CD4-positive, alpha-beta T cell treated with Interleukin-10 for 1 hour (primary cell): Measurements from ENCODE around the gene CRYM.

Experiments
- DNase-seq: peaks from one replicate; pipeline ENCODE4 v3.0.0-alpha.2; 2020

Gene CRYM

DNA sequence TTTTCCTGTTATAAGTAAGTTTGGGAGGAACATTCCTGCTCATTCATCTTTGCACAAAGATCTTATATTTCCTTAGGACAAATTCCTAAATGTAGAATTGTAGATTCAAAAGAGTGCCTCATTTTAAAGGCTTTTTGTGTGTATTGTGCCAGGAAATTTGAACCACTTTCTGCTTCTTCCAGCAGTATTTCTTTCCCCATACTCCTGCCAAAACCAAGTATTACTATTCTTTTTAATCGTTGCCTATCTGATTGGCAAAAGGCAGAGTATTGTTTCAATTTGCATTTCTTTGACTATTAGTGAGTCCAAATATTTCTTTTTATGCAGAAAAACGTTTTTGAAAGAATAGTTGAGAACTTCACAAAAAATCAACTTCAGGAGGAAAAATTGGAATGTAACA is 35.3 kb downstream of the CRYM start:
- no peak for DNase-seq

DNA sequence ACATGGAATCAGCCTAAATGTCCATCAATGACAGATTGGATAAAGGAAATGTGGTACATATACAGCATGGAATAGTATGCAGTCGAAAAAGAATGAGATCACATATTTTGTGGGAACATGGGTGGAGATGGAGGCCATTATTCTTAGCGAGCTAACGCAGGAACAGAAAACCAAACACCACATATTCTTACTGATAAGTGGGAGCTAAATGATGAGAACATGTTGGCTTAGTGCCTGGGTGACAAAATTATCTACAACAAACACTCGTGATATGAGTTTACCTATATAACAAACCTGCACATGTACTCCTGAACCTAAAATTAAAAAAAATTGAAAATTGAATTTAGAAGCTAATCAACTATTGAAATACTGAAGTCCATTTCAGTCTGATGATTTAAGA is 38.4 kb downstream of the CRYM start:
- no peak for DNase-seq

GRCh38 chr16:21236831-21237230 is 41.3 kb downstream of the CRYM start:
- no peak for DNase-seq

GRCh38 chr16:21235199-21235585 is 42.9 kb downstream of the CRYM start:
- no peak for DNase-seq

GRCh38 chr16:21233521-21234150 is 44.5 kb downstream of the CRYM start, which contains the start of gene ANKS4B:
TSS of gene ANKS4B (plus strand) at chr16:21233699. CDS start at chr16:21233738, 39 bp downstream.
- DNase-seq, result no peak

GRCh38 chr16:21233045-21233520 is 45.0 kb downstream of the CRYM start:
- no peak for DNase-seq

DNA sequence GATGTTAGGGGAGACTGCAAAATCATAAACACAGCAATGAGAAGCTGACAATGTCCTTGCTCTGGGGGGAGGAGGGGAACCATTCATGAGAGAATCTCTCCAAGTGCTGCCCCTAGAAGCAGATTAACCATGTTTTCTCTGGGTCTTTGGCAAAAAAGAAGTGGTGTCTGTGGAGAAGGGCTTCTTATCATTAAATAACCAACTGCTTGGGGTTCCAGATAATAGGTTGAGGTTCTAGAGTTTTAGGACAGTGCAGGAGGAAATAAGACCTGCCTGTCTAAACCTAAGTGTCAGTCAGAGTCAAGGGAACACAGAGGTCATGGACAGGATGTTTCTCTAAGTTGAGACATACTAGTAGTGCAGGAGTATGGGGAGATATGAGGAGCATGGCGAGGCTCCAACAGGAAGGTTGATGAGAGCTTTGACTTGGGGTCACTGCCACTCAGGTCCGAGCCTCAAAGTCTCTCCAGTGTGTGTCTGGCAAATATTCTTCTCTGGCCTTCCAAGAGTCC is 49.7 kb downstream of the CRYM start:
- DNase-seq, result no peak

DNA sequence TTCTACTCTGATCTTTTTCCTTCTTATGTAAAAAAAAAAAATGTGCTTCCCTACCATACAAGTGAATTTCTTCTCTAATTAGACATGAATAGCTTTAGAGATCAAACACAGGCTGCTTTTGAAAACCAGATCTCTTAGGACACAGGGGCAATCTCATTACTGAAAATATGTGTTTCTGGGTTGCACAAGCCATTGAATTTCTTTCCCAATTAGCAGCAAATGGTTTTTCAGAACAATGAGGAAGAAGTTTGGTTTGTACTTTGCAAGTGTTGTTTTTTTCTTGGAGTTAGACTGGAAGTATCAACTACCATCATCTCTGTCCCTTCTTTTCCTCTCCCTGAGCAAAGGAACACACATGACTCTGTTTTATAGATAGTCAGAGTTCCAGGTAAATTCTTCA is 50.2 kb downstream of the CRYM start:
- DNase-seq, result no peak

- DNase-seq, result no peak
These were observed 51.3 kb downstream of the CRYM start for GRCh38 chr16:21226749-21227148.

GRCh38 chr16:21224800-21225199 is 53.3 kb downstream of the CRYM start:
- DNase-seq, result no peak

DNA sequence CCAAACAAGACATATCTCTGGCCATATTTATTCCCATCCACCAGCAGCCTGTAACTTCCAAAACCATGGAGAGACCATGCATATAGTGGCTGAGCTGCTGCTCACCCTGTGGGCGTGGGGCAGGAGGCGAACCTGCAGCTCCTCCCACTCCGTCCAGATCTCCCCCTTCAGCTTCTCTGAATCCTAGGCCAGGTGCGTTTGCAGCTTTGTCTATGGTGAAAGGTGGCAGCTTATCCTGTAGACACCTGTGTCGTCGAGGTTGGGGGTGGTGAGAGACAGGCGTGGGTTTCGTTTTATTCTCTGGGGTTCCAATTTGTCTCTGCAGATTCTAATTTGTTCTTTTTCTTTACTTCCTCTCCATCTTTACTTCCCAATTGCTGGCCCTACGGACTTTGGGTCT is 54.3 kb downstream of the CRYM start:
- no peak for DNase-seq

- DNase-seq, result no peak
These were observed 55.4 kb downstream of the CRYM start for GRCh38 chr16:21222495-21223337.

- no peak for DNase-seq
These were observed 58.5 kb downstream of the CRYM start for GRCh38 chr16:21219551-21219950.

DNA sequence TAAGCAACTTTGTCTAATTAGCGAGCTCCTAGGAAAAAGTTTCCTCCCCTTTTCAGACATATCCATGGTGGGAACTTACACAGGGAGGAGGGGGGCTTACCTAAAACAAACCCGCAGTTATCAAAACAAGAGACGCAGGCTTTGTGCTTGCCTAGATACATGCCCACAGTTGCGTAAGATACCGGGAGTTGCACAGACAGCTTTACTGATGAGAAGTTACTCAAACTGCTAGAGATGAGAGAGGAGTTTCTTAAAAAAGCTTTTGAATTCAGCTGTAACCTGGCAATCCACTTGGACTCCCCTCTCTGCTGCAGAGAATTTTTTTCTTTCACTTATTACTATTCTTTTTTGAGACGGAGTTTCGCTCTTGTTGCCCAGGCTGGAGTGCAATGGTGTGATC is 59.9 kb downstream of the CRYM start:
- DNase-seq, result no peak

GRCh38 chr16:21217121-21217520 is 61.0 kb downstream of the CRYM start:
- DNase-seq, result no peak

- no peak for DNase-seq
These were observed 64.0 kb downstream of the CRYM start for GRCh38 chr16:21214086-21214485.

GRCh38 chr16:21211486-21211885 is 66.6 kb downstream of the CRYM start, which contains the start of gene ZP2:
TSS of gene ZP2 (minus strand) at chr16:21211574. CDS start at chr16:21211547, 27 bp downstream.
- DNase-seq, result no peak
